A549 (cell line): ENCODE results near the gene DMAC2L. TPM values are rescaled to one million over a fixed set of nuclear protein-coding genes. Genes with fewer than 3 reads are reported as not detected.

ENCODE experiments used
- BHLHE40 ChIP-seq: IDR thresholded peaks from 2 replicates; pipeline ENCODE4 v1.6.1; 2012; ENCODE audit warnings: low read depth, low read length, inconsistent platforms
- CHD2 ChIP-seq: fragments of 150-350 bp; IDR thresholded peaks from 2 replicates; pipeline ENCODE4 v1.6.1; 2014; ENCODE audit warnings: low read length; ENCODE audit not compliant: partially characterized antibody
- EHF ChIP-seq: fragments of 250-450 bp; sonication (Bioruptor Pico); IDR thresholded peaks from 2 replicates; pipeline ENCODE4 v1.5.0; 2020; ENCODE audit warnings: mild to moderate bottlenecking
- EHMT2 ChIP-seq: fragments of 200-600 bp; sonication (generic); IDR thresholded peaks from 2 replicates; pipeline ENCODE4 v1.6.1; 2016; ENCODE audit warnings: antibody characterized with exemption, low read depth, mild to moderate bottlenecking, moderate library complexity
- ESRRA ChIP-seq: fragments of 150-350 bp; IDR thresholded peaks from 2 replicates; pipeline ENCODE4 v1.6.1; 2014; ENCODE audit warnings: mild to moderate bottlenecking, low read length, borderline replicate concordance
- HDAC2 ChIP-seq: fragments of 200-600 bp; sonication (generic); IDR thresholded peaks from 2 replicates; pipeline ENCODE4 v1.6.1; 2016
- HEYL ChIP-seq: fragments of 250-450 bp; sonication (Bioruptor Pico); IDR thresholded peaks from 2 replicates; pipeline ENCODE4 v1.8.0; 2021; ENCODE audit warnings: mild to moderate bottlenecking, moderate library complexity
- JUN ChIP-seq, 2 experiments: fragments of >200 bp; sonication (Bioruptor Twin); formaldehyde crosslinking; IDR thresholded peaks; 2 replicates in 1 of 2; 3 replicates in 1 of 2; pipeline ENCODE4 v1.6.1; 2016 to 2017
- JUNB ChIP-seq: fragments of >200 bp; sonication (Bioruptor Twin); formaldehyde crosslinking; IDR thresholded peaks from 2 replicates; pipeline ENCODE4 v1.6.1; 2016
- MAZ ChIP-seq: fragments of 150-350 bp; IDR thresholded peaks from 2 replicates; pipeline ENCODE4 v1.6.1; 2014; ENCODE audit warnings: antibody characterized with exemption, low read depth, low read length, borderline replicate concordance
- MYC ChIP-seq: IDR thresholded peaks from 2 replicates; pipeline ENCODE4 v1.6.1; 2012; ENCODE audit warnings: mild to moderate bottlenecking, inconsistent platforms, low read length, improper control_type of control experiment, borderline replicate concordance
- POLR2AphosphoS2 ChIP-seq: conservative IDR thresholded peaks from 2 replicates; pipeline ENCODE4 v1.6.1; 2012; ENCODE audit warnings: low read length, improper control_type of control experiment, inconsistent platforms
- RAD21 ChIP-seq, 2 experiments: fragments of >200 bp in 1 of 2; sonication (Bioruptor Twin) in 1 of 2; formaldehyde crosslinking in 1 of 2; IDR thresholded peaks in 1 of 2; conservative IDR thresholded peaks in 1 of 2; 2 replicates in 1 of 2; 3 replicates in 1 of 2; pipeline ENCODE4 v1.6.1; 2012 to 2018; ENCODE audit warnings: inconsistent platforms in 1 of 2
- SMC3 ChIP-seq: fragments of >200 bp; sonication (Bioruptor Twin); formaldehyde crosslinking; IDR thresholded peaks from 3 replicates; pipeline ENCODE4 v1.6.1; 2018; ENCODE audit warnings: inconsistent platforms
- SREBF2 ChIP-seq: fragments of 450-650 bp; IDR thresholded peaks from 2 replicates; pipeline ENCODE4 v1.6.1; 2014; ENCODE audit warnings: mild to moderate bottlenecking, moderate library complexity
- TFCP2L1 ChIP-seq: fragments of 250-450 bp; sonication (Bioruptor Pico); IDR thresholded peaks from 2 replicates; pipeline ENCODE4 v1.5.0; 2021; ENCODE audit warnings: mild to moderate bottlenecking
- ZC3H11A ChIP-seq: fragments of 450-650 bp; IDR thresholded peaks from 2 replicates; pipeline ENCODE4 v1.6.1; 2014; ENCODE audit warnings: antibody characterized with exemption, mild to moderate bottlenecking
- polyA plus RNA-seq, 4 experiments: library from polyadenylated mRNA; depleted of rRNA in 3 of 4; stranded (reverse); fragments of >200 nt; fragmentation: RNase III in 1 of 4; extraction: RNeasy Plus Mini Kit Qiagen cat#74134 plus additional on column Dnase treatment in 1 of 4; gene quantifications; 2 replicates in 3 of 4; 3 replicates in 1 of 4; pipeline ENCODE4 v1.2.3, GENCODE V29; 2011 to 2017
- TF ChIP-seq, protein P1 (sequence below): fragments of 250-450 bp; sonication (Bioruptor Pico); IDR thresholded peaks from 2 replicates; pipeline ENCODE4 v1.5.0; 2020; ENCODE audit warnings: low read depth, mild to moderate bottlenecking, moderate library complexity
- TF ChIP-seq, protein P2 (sequence below): IDR thresholded peaks from 2 replicates; pipeline ENCODE4 v1.6.1; 2012
- TF ChIP-seq, protein P3 (sequence below): fragments of 200-600 bp; sonication (generic); IDR thresholded peaks from 2 replicates; pipeline ENCODE4 v1.6.1; 2016; ENCODE audit warnings: antibody characterized with exemption, mild to moderate bottlenecking, moderate library complexity
- TF ChIP-seq, protein P4 (sequence below): fragments of 250-450 bp; sonication (Bioruptor Pico); IDR thresholded peaks from 2 replicates; pipeline ENCODE4 v1.5.0; 2021; ENCODE audit warnings: mild to moderate bottlenecking, moderate library complexity, borderline replicate concordance

Gene DMAC2L
- polyA plus RNA-seq, 2 of the 4 experiments (the other 2 are of a cell fraction): 14.0 to 24.6 TPM

DNA sequence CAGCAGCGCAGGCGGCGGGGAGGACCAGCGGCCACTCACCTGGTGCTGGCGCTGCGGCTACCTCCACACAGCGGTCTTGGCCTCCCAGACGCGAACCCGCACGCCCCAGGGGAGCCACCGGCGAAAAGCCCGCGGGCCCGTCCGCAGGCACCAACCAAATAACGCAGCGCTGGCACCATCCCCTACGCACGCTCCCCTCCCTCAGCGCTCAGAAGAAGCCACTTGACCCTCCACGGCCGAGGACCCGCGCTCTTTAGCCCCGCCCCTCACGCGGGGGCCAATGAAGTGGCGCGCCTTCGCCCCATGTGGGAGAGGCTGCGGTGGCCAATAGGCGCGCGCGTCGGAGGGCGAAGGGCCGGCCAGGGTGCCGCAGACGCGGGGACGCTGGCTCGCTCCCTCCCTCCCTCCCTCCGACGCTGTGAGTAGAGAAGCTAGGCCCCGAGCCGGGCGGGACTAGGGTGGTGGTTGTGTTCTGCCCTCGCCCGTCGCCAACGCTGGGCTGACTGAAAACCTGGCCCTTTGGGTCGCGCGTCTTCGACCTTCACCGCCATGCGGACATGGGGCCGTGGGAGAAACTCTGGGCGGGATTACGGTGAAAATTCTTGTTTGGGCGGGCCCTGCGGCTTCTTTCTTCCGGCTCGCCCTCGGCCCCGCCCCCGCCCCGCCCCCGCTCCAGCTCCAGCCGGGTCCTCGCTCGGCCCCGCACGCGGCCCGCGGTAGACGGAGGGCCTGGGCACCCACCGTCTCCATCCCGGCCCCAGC lies at the start of gene DMAC2L, which contains the start of gene L2HGDH (continued):
- TF ChIP-seq ESRRA (no peak), RAD21 (conservative IDR thresholded peaks at IDR 0.05 in 1 of 2, IDR thresholded peaks at IDR 0.05 in 1 of 2) (peak; percentile 13 to 14; a peak in 1 of 5 replicates), ZC3H11A (no peak), MAZ (peak; percentile 32; the same call in 1 of the 2 replicates), EHMT2 (no peak), JUN (IDR thresholded peaks at IDR 0.05) (peak; percentile 83 to 85; a peak in 3 of 5 replicates), BHLHE40 (no peak), HEYL (CRISPR knock-in tag) (no peak), HDAC2 (no peak), TFCP2L1 (CRISPR knock-in tag) (no peak), CHD2 (no peak), MYC (no peak; the same call in none of the 2 replicates), EHF (CRISPR knock-in tag) (no peak), SMC3 (0 out of 3 replicates have a peak, but pooled peaks have one; percentile 1), JUNB (no peak), POLR2AphosphoS2 (no peak), SREBF2 (no peak)
- TF ChIP-seq, protein P1, sequence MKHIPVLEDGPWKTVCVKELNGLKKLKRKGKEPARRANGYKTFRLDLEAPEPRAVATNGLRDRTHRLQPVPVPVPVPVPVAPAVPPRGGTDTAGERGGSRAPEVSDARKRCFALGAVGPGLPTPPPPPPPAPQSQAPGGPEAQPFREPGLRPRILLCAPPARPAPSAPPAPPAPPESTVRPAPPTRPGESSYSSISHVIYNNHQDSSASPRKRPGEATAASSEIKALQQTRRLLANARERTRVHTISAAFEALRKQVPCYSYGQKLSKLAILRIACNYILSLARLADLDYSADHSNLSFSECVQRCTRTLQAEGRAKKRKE: peak; percentile 35; the same call in 1 of the 2 replicates
- TF ChIP-seq, protein P2, sequence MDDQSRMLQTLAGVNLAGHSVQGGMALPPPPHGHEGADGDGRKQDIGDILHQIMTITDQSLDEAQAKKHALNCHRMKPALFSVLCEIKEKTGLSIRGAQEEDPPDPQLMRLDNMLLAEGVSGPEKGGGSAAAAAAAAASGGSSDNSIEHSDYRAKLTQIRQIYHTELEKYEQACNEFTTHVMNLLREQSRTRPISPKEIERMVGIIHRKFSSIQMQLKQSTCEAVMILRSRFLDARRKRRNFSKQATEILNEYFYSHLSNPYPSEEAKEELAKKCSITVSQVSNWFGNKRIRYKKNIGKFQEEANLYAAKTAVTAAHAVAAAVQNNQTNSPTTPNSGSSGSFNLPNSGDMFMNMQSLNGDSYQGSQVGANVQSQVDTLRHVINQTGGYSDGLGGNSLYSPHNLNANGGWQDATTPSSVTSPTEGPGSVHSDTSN: 0 out of 2 replicates have a peak, but pooled peaks have one; percentile 44
- TF ChIP-seq, protein P3, sequence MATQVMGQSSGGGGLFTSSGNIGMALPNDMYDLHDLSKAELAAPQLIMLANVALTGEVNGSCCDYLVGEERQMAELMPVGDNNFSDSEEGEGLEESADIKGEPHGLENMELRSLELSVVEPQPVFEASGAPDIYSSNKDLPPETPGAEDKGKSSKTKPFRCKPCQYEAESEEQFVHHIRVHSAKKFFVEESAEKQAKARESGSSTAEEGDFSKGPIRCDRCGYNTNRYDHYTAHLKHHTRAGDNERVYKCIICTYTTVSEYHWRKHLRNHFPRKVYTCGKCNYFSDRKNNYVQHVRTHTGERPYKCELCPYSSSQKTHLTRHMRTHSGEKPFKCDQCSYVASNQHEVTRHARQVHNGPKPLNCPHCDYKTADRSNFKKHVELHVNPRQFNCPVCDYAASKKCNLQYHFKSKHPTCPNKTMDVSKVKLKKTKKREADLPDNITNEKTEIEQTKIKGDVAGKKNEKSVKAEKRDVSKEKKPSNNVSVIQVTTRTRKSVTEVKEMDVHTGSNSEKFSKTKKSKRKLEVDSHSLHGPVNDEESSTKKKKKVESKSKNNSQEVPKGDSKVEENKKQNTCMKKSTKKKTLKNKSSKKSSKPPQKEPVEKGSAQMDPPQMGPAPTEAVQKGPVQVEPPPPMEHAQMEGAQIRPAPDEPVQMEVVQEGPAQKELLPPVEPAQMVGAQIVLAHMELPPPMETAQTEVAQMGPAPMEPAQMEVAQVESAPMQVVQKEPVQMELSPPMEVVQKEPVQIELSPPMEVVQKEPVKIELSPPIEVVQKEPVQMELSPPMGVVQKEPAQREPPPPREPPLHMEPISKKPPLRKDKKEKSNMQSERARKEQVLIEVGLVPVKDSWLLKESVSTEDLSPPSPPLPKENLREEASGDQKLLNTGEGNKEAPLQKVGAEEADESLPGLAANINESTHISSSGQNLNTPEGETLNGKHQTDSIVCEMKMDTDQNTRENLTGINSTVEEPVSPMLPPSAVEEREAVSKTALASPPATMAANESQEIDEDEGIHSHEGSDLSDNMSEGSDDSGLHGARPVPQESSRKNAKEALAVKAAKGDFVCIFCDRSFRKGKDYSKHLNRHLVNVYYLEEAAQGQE: no peak
- TF ChIP-seq, protein P4, sequence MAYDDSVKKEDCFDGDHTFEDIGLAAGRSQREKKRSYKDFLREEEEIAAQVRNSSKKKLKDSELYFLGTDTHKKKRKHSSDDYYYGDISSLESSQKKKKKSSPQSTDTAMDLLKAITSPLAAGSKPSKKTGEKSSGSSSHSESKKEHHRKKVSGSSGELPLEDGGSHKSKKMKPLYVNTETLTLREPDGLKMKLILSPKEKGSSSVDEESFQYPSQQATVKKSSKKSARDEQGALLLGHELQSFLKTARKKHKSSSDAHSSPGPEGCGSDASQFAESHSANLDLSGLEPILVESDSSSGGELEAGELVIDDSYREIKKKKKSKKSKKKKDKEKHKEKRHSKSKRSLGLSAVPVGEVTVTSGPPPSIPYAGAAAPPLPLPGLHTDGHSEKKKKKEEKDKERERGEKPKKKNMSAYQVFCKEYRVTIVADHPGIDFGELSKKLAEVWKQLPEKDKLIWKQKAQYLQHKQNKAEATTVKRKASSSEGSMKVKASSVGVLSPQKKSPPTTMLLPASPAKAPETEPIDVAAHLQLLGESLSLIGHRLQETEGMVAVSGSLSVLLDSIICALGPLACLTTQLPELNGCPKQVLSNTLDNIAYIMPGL (CRISPR knock-in tag): peak; percentile 41; the same call in 1 of the 2 replicates
- TF ChIP-seq, all 56 proteins: peak for 13
